GM12872 (cell line): ENCODE data around the gene ARL6IP5.

Source experiments
- CTCF ChIP-seq: IDR thresholded peaks from 3 replicates; pipeline ENCODE4 v1.5.1; 2011; ENCODE audit warnings: low read depth, mild to moderate bottlenecking, low read length, moderate library complexity; ENCODE audit not compliant: insufficient read depth

The ARL6IP5 gene

DNA sequence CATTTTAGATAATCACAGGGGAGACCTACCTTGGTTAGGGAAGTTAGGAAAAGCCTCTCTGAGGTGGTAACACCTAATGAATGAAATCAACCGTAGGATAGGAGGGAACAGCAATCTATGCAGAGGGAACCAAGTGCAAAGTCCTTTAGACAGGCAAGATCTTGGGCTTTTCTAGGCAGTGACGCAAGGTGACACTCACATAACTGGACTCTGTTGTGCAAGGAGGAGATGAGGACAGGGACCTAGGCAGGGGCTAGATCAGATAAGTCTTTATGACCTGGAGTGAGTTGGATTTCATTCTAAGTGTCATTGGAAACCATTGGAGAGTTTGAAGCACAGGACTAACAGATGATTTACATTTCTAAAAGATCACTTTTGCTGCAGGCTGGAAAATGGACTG, 42.3 kb downstream of the ARL6IP5 start:
- TF ChIP-seq CTCF, result no peak

- TF ChIP-seq CTCF, result no peak
These were observed 43.8 kb downstream of the ARL6IP5 start for GRCh38 chr3:69128509-69128908.

GRCh38 chr3:69129531-69129930, 44.8 kb downstream of the ARL6IP5 start:
- TF ChIP-seq CTCF, result no peak

- TF ChIP-seq CTCF, result no peak
These were observed 46.0 kb downstream of the ARL6IP5 start for GRCh38 chr3:69130689-69131088.

DNA sequence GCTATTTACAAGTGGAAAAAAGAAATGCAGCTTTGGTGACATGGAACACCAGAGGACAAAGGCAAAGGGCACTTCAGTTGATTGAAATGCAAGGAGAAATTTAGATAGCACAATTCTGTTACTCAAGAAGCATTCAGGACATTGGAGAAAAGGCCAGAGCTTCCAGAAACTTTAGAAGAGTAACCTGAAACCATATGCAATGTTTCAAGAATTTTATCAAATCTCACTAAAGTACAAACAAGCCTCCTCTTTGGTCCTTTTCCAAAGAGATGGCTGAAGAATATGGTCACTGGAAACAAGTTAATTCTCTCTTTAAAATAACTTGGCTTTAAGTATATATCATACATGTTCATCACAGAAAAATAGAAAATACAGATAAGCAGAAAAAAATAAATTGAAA, 52.3 kb downstream of the ARL6IP5 start:
- TF ChIP-seq CTCF, result no peak

- no peak for TF ChIP-seq CTCF
These were observed 52.7 kb downstream of the ARL6IP5 start for GRCh38 chr3:69137412-69137811.

DNA sequence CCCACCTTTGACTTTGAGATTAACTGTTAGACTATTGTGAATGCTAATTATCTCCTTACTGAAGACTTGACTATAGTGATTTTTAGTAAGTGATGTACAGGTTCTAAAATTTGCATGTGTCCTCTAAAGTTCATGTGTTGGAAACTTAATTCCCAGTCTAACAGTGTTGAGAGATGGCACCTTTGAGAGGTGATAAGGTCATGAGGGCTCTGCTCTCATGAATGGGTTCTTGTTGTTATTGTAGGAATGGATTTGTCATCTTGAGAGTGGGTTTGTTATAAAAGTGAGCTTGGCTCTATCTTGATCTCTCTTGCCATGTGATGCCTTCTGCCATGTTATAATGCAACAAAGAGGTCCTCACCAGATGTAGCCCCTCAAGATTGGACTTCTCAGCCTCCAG, 56.6 kb downstream of the ARL6IP5 start:
- no peak for TF ChIP-seq CTCF

DNA sequence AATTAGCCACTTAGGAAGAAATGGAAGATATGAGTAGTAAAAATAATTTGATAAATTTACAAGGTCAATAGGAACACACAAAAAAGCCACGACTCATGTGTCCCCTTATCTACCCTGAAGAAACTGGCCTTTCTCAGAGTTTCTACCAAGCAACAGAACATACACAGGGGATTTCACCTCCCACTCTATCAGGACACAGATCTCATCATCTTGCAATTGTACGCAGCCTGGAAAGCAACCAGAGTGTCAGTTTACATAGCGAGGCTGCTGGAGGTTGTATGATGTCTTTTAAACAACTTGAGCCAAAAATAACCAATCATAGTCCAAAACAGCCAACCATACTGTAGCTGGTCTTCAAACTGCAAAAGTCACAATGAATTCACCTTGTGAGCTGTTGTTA, 57.4 kb downstream of the ARL6IP5 start:
- TF ChIP-seq CTCF, result no peak
